HUES48 (cell line): ENCODE measurements around the gene FCRLA.
"Not testable (repeated sequence)": the region's sequence is repeated elsewhere in the genome, so short reads cannot be mapped to it uniquely, and the experiment has no call there.

Experiments used
- H3K27ac ChIP-seq: one replicate; pipeline ENCODE4 v1.7.0; 2013; ENCODE audit warnings: low read depth, low read length, inconsistent platforms
- H3K27me3 ChIP-seq: 2 replicates; pipeline ENCODE4 v1.6.1; 2013; ENCODE audit warnings: mild to moderate bottlenecking, low read length; ENCODE audit not compliant: control insufficient read depth, insufficient read depth
- H3K36me3 ChIP-seq: 2 replicates; pipeline ENCODE4 v1.6.1; 2013; ENCODE audit warnings: low read length; ENCODE audit not compliant: control insufficient read depth, insufficient read depth
- H3K4me1 ChIP-seq: 2 replicates; pipeline ENCODE4 v1.6.1; 2013; ENCODE audit warnings: mild to moderate bottlenecking, low read length; ENCODE audit not compliant: control insufficient read depth, insufficient read depth
- H3K4me3 ChIP-seq: 2 replicates; pipeline ENCODE4 v1.5.1; 2013; ENCODE audit warnings: mild to moderate bottlenecking, low read depth, low read length
- H3K9ac ChIP-seq: 2 replicates; pipeline ENCODE4 v1.6.1; 2013; ENCODE audit warnings: mild to moderate bottlenecking, low read depth, low read length, moderate library complexity
- H3K9me3 ChIP-seq: 2 replicates; pipeline ENCODE4 v1.6.1; 2013; ENCODE audit warnings: low read length; ENCODE audit not compliant: control insufficient read depth, insufficient read depth

Gene FCRLA, protein sequence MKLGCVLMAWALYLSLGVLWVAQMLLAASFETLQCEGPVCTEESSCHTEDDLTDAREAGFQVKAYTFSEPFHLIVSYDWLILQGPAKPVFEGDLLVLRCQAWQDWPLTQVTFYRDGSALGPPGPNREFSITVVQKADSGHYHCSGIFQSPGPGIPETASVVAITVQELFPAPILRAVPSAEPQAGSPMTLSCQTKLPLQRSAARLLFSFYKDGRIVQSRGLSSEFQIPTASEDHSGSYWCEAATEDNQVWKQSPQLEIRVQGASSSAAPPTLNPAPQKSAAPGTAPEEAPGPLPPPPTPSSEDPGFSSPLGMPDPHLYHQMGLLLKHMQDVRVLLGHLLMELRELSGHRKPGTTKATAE

DNA sequence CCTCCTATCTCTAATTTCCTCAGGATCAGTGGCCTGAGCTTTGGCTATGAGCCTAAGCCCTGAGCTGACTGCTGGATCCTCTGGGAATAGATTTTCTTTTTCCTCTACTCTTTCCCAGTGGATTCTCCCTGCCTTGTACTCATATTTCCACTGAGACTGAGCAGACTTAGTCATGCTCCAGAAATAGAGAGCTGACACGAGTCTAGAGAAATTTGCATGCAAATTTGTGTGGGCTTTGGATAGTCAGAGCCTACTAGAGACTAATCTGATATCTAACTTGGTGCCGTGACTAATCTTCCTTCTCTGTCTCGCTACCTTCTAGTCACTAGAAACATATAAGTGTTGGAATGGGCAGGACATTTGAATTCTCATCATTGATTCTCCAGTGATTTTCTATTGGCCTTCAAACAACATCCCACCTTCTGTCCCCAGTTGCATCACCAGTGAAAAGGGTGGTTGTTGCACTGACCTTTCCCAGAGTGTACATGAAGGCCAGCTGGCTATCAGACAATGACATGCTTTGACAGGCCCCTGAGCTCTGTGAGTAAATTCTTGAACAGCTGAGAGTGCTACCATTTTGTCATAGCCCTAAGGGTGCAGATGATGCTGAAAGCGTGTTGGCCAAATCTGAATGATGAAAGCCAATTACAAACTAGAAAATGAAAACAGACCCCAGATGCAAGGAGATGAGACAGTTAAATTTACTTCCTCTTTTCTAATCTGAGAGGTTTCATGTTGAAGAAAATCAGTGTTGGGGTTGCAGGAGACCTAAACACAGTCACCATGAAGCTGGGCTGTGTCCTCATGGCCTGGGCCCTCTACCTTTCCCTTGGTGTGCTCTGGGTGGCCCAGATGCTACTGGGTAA, at the start of gene FCRLA:
Gene FCRLA, plus strand, starts transcription at position 748 of the 866 bp plus-strand sequence. Its CDS starts 36 bp downstream, at position 784.
- H3K9ac ChIP-seq, result no peak within 1 kb of the TSS
- no peak within 1 kb of the TSS for H3K27ac ChIP-seq
- no peaks in the 10 kb centered on the region for H3K27me3 ChIP-seq
- no peaks in the 10 kb centered on the region for H3K36me3 ChIP-seq
- no peaks in the 10 kb centered on the region for H3K4me1 ChIP-seq
- H3K4me3 ChIP-seq, result no peak within 1 kb of the TSS
- no peaks in the 10 kb centered on the region for H3K9me3 ChIP-seq

DNA sequence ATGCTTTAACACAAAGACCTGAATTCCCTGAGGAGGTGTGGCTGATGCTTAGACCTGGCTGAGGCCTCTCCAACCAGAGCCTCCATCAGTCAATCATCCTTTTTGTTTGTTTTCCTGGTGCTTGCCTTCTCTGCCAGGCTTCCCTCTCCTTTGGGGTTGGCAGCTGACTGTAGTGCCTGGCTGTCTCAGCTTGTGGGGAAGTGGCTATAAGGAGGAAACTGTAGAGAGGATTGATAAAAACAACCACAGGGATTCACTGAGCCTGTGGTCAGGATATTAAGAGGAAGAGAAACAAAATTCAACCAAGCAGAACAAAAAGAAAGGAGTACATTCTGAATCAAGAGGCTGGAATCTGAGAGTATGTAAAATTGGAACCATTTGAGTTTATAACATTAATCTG, 48.5 kb upstream of the FCRLA start:
- H3K36me3 ChIP-seq, H3K27ac ChIP-seq, H3K4me3 ChIP-seq, H3K9ac ChIP-seq, H3K4me1 ChIP-seq, H3K27me3 ChIP-seq, H3K9me3 ChIP-seq: not testable (repeated sequence)

DNA sequence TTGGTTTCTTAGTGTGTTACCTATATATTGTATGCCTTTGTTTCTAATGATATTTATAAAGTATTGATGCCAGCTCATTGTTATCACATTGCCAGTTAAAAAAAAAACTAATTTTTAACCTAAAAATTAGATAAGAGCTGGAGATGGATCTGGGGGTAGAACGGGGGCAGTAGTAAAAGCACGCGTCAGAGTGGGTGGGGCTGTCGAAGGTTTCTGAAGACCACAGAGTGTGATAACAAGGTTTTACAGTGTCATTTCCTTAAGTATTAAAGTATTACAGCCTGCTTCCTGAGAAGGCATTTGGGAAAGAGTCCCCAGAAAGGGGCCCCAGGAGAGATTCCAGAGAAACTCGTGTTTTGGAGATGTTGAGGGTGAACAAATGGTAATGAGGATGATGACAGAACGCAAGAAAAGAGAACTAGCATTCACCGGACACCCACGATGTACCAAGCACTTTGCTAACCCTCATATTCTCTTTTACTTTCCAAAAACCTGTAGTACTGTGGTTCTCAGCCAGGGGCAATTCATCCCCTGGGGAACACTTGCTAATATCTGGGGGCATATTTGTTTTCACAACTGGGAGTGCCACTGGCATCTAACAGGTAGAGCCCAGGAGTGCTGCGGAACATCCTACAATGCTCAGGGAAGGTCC, 45.2 kb upstream of the FCRLA start:
- H3K4me3 ChIP-seq, H3K9ac ChIP-seq, H3K27ac ChIP-seq, H3K4me1 ChIP-seq, H3K36me3 ChIP-seq, H3K9me3 ChIP-seq, H3K27me3 ChIP-seq: not testable (repeated sequence)

DNA sequence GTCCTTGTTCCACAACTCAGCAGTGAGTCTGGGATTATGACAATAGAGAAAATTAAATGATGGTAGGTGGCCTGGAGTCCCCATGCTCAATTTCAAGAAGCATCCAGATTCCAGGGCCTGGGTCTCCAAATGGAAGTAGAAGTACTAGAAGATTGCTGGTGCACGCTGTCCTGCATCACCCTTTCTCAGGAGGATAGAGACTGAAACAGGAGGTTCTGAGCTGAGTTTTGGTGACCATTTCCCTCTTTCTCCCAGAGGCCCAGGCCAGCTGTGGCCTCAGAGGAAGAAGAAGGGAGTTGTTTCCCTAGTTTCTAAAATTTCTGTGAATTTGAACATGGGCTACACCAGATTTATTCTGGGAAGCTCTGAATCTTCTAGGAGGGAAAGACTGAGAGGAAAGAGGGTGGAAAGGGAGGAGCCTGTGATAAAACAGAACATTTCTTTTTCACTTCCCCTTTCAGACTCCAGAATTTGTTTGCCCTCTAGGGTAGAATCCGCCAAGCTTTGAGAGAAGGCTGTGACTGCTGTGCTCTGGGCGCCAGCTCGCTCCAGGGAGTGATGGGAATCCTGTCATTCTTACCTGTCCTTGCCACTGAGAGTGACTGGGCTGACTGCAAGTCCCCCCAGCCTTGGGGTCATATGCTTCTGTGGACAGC, 44.2 kb upstream of the FCRLA start, which contains the start of gene FCGR2B:
Gene FCGR2B, plus strand, starts transcription at position 460 of the 656 bp plus-strand sequence. Its CDS starts 99 bp downstream, at position 559.
- not testable (repeated sequence) for H3K4me3 ChIP-seq, H3K9ac ChIP-seq, H3K27ac ChIP-seq, H3K36me3 ChIP-seq, H3K27me3 ChIP-seq, H3K4me1 ChIP-seq, H3K9me3 ChIP-seq

DNA sequence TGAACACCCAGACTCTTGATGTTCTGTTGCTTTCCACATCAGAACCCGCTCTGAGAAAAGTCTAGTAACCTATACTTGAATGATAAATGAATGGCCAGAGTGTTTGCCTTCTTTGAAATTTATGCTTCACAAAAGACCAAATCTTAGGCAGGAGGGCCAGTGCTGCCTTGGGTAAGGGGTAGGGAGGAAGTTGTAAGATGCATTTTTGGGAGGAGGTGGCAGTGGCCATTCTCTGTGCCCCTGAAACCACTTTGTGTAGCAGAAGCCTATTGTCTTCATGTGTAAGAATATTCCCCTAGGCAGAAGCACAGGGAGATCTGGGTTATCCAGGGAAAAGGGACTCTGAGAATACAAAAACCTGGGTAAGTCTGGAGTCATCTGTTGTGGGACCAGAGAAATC, 43.5 kb upstream of the FCRLA start:
- H3K9me3 ChIP-seq, H3K27me3 ChIP-seq, H3K27ac ChIP-seq, H3K4me1 ChIP-seq, H3K36me3 ChIP-seq, H3K9ac ChIP-seq, H3K4me3 ChIP-seq: not testable (repeated sequence)

DNA sequence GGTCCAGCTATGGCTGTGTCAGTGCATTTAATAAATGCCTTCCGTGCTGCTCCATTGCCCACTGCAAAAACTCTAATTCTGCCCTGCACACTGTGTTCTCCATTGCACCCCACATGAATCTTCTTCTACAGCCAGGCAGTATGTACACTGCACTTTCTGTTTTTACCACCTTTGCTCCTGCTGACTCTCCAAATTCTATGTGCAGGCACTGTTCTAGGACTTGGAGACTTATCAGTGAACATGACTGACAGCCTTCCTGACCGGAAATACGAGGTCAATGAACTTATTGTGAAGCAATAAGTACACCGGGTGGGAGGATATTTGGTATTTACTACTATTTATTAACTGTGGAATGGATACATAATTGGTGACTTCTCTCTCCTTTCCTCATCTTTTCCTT, 42.3 kb upstream of the FCRLA start:
- not testable (repeated sequence) for H3K36me3 ChIP-seq, H3K9me3 ChIP-seq, H3K4me1 ChIP-seq, H3K27me3 ChIP-seq, H3K4me3 ChIP-seq, H3K27ac ChIP-seq, H3K9ac ChIP-seq

DNA sequence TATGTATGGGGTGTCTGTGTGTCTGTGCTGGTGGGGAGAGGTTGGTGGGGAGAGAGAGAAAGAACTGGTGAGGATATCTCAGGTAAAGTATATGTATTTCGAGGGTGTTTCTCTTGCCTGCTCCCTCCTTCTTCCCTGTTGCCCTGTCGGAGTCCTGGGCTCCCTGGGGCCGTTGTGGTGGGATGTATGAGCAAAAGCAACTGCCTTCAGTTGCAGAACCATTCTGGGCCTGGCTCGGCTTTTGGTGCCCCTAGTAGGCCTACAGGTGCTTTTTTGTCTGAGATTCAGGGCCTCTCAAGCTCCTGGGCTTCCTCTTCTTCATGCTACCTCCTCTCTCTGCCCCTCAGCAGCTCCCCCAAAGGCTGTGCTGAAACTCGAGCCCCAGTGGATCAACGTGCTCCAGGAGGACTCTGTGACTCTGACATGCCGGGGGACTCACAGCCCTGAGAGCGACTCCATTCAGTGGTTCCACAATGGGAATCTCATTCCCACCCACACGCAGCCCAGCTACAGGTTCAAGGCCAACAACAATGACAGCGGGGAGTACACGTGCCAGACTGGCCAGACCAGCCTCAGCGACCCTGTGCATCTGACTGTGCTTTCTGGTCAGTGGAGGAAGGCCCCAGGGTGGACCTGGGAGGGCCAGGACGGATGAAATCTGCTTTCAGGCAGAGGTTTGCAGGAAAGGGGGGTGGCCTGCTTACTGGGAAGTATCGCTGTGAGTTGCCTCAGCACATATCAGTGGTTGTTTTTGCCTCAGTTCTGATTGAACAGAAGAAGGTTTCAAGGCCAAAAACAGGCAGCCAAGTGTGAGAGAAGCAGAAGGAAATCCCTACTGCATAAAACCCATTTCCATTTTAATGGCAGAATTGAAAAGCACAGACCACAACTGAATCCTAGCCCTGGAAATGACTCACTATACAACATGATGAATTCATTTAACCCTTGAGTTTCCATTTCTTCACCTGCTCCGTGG, 35.7 kb upstream of the FCRLA start:
- not testable (repeated sequence) for H3K27me3 ChIP-seq, H3K27ac ChIP-seq, H3K36me3 ChIP-seq, H3K4me3 ChIP-seq, H3K4me1 ChIP-seq, H3K9ac ChIP-seq, H3K9me3 ChIP-seq

DNA sequence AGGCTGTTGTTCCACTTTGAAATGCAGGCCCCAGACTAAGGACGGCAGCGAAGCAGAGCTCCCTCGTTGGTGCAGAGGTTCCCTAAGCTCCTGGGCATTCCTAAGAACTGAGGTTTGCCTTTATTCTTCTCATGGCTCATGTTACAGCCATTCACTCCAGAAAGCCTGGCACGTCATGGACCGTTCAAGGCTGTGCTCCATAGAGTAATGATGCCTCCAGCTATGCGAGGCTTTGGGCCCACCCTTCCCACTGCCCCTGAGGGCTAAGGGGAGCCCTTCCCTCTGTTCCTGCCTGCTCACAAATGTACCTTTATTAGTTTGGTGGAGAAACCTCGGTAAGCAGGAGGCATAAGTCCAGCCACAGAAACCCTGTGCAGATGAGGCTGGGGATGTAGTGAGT, 33.6 kb upstream of the FCRLA start:
- H3K9ac ChIP-seq, H3K9me3 ChIP-seq, H3K27me3 ChIP-seq, H3K4me1 ChIP-seq, H3K4me3 ChIP-seq, H3K27ac ChIP-seq, H3K36me3 ChIP-seq: not testable (repeated sequence)

DNA sequence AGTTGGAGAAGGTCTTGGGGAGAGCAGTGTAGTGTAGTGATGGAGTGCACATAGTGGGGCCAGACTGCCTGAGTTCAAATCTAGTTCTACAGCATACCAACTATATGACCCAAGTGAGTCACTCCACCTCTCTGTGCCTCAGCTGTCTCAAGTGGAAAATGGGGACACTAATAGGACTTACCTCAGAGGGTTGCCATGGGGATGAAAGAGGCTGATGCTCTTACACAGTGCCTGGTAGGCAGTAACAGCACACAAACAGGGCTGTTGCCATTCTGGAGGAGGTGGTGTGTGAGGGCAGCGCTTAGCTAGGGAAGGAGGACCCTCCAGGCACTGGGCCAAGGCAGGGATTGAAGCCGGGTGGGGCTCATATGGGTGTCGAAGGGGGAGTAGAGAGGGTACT, 32.6 kb upstream of the FCRLA start:
- H3K4me1 ChIP-seq, H3K4me3 ChIP-seq, H3K9me3 ChIP-seq, H3K9ac ChIP-seq, H3K36me3 ChIP-seq, H3K27ac ChIP-seq, H3K27me3 ChIP-seq: not testable (repeated sequence)

DNA sequence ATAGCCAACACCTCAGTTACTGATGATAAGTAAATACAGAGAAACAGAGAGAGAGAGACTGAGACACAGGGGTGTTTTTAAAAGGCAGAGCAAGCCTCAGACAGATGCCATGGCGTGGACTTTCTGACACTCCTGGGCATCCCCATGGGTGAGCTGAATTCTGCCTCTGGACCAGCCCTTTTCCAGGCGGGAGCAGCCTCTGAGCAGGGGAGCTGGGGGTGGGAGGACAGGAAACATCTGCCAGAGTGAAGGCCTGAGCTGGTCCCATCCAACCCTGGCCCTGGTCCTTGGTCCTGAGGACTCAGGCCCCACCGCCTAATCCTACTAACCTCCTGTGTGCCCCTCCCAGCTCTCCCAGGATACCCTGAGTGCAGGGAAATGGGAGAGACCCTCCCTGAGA, 32.1 kb upstream of the FCRLA start:
- not testable (repeated sequence) for H3K9me3 ChIP-seq, H3K27me3 ChIP-seq, H3K9ac ChIP-seq, H3K4me3 ChIP-seq, H3K36me3 ChIP-seq, H3K27ac ChIP-seq, H3K4me1 ChIP-seq
